Neural progenitor cell (in vitro differentiated cells): ENCODE measurements around the gene INPP4A.

Experiments
- EZH2 ChIP-seq: fragments of 200-600 bp; sonication (generic); IDR thresholded peaks from 2 replicates; pipeline ENCODE4 v1.6.1; 2017; ENCODE audit warnings: antibody characterized with exemption, mild to moderate bottlenecking, moderate library complexity
- EZH2phosphoT487 ChIP-seq: fragments of 200-600 bp; sonication (generic); IDR thresholded peaks from 2 replicates; pipeline ENCODE4 v1.6.1; 2017; ENCODE audit warnings: antibody characterized with exemption
- TF ChIP-seq, protein P1 (sequence below): fragments of 200-600 bp; sonication (generic); IDR thresholded peaks from 2 replicates; pipeline ENCODE4 v1.5.1; 2017; ENCODE audit warnings: antibody characterized with exemption, mild to moderate bottlenecking

GRCh38 chr2:98561902-98562695 lies 117.4 kb downstream of the INPP4A start:
- TF ChIP-seq, protein P1, sequence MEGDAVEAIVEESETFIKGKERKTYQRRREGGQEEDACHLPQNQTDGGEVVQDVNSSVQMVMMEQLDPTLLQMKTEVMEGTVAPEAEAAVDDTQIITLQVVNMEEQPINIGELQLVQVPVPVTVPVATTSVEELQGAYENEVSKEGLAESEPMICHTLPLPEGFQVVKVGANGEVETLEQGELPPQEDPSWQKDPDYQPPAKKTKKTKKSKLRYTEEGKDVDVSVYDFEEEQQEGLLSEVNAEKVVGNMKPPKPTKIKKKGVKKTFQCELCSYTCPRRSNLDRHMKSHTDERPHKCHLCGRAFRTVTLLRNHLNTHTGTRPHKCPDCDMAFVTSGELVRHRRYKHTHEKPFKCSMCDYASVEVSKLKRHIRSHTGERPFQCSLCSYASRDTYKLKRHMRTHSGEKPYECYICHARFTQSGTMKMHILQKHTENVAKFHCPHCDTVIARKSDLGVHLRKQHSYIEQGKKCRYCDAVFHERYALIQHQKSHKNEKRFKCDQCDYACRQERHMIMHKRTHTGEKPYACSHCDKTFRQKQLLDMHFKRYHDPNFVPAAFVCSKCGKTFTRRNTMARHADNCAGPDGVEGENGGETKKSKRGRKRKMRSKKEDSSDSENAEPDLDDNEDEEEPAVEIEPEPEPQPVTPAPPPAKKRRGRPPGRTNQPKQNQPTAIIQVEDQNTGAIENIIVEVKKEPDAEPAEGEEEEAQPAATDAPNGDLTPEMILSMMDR, result no peak
- TF ChIP-seq EZH2 (no peak), EZH2phosphoT487 (no peak)
